Activated T-helper 1 cell treated with Interleukin-2 at 50 U/mL for 16 hours (primary cell): ENCODE results near the gene ATP5PB.
A peak's percentile ranks its signal among the peaks of the same experiment; 100 is the strongest.

Source experiments
- DNase-seq: peaks from one replicate; pipeline ENCODE4 v3.0.0-alpha.2; 2020; ENCODE audit warnings: low read depth

The ATP5PB gene, protein sequence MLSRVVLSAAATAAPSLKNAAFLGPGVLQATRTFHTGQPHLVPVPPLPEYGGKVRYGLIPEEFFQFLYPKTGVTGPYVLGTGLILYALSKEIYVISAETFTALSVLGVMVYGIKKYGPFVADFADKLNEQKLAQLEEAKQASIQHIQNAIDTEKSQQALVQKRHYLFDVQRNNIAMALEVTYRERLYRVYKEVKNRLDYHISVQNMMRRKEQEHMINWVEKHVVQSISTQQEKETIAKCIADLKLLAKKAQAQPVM

DNA sequence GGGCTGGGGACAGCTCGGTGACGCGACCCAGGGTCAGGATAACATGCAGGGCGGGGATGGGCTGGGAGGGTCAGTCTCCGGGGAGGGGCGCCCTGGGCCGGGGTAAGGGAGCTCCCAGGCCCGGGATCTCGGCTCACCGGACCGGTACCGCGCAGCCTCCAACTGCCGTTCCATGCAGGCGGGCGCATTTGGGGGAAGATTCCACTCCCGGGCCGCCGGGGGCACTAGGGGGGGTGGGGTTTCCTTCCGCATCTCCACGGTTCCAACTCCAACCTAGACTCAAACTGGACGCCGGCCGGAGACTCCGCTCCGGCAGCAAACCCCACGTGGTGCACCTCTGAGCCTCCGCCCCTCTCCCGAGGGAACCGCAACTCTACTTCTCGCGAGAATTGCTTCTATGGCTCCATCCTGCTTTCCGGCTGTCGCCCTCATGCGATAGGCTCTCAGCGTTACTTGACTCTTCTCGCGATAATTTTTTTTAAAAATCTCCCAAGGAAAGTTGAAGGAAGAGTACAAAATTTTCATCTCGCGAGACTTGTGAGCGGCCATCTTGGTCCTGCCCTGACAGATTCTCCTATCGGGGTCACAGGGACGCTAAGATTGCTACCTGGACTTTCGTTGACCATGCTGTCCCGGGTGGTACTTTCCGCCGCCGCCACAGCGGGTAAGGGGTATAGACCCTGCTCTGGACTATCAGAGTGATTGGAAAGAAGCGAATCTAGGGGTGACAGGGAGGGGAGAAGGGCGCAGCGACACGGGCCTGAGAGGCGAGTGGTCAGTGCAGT is at the start of gene ATP5PB, which contains the start of gene WDR77:
ATP5PB (plus strand) TSS at position 547 of the 785 bp plus-strand sequence; CDS start at position 625, 78 bp downstream.
WDR77 (minus strand) TSS at position 339 of the 785 bp plus-strand sequence; CDS start at position 252, 87 bp downstream.
- DNase-seq, result peak; percentile 80

DNA sequence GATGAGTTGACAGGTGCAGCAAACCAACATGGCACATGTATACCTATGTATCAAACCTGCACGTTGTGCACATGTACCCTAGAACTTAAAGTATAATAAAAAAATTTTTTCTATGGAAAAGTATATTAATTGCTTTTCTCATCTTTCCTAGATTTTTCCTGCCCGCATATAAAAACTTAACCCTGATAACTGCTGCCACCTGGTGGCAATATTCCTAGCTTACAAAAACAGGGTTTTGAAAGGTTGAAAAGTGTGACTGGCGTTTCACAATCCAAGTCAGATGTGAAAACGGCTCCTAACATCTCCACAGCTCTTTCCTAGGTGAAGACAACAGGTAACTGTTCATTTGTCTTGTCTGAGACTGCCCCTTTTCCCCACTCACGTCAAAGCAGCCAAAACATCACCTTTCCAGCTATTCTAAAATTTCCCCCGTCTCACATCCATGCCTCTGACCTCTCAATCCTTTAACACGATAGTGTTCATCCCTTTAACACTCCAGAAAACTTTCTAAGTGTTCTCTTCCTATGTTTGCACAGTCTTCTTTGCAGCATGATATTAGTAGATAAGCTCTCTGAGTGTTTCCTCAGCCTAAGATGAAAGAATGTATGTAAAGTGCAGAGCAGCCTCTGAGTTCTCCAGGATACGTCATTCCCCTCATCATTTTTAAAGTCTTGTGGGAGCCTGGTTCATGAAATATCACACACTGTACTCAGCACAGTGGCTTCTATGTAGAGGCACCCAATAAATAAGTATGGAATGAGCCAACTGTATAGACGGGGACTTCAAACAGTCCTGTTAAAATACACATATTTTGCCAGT is 49.3 kb upstream of the ATP5PB start:
- DNase-seq, result no peak

DNA sequence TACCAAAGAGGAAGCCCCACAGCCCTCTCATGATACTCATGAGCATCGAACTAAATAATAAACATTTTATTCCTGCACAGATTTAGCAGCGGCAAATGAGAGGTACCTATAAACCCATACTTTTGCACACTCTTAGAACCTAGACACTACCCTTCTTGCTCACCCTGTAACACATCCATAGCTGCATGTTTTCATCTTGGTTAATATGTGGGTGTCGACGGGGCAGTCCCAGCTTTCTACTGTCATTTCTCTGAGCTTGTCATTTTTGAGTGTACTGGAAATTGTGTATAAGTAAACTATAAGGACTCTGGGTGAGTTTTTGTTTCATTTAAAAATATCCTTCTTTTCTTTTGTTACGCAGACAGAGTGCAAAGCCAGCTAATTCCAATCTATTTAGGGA is 47.2 kb upstream of the ATP5PB start:
- DNase-seq, result no peak

DNA sequence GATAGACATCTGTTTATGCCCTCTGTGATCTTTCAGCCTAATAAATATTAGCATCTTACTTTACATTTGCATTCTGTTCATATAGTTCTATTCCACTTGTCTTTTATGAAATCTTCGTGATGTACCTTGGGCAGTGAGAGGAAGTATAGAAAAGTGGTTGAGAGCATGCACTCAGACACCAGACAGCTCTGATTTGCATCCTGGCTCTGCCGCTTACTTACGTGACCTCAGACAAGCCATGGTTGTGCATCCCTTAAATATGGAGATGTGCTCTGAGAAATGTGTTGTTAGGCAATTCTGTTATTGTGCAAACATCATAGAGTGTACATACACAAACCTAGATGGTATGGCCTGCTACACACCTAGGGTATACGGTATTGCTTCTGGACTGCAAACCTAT is 44.7 kb upstream of the ATP5PB start:
- no peak for DNase-seq

DNA sequence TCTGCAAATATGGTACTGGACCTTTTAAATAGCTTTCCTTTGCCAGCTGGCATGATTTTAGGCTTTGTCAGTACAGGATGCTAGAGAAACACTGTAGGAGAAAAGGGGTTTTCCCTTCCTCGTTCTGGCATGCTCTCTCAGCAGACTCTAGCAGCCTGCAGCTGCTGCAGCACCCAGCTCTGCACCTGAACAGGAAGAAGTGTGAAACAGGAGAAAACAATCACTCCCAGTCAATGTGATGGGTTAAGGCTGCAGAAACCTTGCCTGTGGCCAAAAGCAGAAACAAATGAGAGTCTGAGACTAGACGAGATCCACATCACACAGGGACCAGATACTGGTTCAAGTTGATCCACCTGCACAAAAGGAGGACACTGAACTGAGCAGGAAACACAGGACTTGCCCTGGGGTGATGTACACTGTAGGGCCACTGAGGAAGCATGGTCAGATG is 42.9 kb upstream of the ATP5PB start:
- DNase-seq, result peak; percentile 28

DNA sequence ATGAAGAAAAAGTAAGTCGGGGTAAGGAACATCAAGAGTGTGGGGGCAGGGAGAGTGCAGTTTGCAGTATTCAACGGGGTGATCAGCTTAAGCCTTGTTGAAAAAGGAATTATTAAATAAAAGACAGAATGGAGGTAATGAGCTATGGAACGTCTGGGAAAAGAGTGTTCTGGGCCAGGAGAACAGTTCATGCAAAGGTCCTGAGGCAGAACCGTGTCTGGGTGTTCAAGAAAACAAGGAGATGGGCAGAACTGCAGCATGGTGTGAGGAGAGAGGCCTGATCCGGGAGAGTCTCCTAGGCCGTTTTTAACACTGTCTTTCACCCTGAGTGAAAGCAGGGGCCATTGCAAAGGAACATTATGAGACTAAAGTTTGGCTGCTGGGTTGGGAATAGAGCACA is 42.0 kb upstream of the ATP5PB start:
- no peak for DNase-seq

DNA sequence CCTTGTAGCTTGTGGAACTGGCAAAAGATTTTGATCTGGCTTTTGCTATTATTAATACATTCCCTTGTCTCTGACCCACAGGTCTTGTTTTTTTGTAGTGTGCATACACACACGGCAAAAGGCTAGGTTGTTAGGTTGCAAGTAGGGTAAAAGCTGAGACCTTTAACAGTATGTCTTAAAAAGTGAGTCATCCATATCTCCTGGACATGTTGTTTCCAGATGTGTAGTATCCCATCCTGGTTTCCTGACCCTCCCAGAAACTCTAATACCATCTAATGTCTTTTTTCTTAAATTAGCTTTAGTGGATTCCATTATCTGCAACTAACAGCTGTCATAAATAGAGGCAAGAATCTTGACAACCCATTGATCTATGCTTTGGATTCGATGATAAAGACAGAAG is 36.4 kb upstream of the ATP5PB start:
- no peak for DNase-seq

DNA sequence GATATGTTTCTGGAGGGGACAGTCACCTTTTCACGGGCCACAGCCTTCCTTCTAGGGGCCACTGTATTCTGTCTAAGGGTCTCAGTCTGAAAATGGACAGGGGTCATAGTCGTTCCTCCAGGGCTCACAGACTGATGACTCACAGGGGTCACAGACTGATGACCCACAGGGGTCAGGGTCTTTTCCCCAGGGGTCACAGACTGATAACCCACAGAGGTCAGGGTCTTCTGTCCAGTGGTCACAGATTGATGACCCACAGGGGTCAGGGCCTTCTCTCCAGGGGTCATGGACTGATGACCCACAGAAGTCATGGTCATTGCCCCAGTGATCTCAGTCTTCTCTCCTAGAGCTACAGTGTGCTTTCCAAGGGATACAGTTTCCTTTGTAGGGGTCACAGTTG is 34.5 kb upstream of the ATP5PB start:
- no peak for DNase-seq

DNA sequence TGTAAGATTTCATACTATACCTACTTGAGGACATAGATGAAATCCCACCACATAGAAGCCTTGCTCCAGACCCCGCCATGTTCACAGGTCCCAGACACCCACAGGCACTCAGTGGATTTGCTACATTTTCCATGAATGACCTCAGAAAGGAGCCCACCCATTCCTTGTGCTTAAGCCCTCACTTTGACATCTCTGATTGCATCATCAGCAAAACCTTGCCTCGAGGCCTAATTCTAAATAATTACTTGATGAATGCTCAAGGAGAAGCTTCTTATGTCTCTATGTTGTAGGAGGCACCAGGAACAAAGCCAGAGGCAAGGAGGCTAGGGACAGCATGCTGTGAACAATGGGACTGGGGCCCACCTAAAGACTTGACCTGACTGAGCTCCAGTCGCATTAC is 33.8 kb upstream of the ATP5PB start:
- DNase-seq, result no peak

DNA sequence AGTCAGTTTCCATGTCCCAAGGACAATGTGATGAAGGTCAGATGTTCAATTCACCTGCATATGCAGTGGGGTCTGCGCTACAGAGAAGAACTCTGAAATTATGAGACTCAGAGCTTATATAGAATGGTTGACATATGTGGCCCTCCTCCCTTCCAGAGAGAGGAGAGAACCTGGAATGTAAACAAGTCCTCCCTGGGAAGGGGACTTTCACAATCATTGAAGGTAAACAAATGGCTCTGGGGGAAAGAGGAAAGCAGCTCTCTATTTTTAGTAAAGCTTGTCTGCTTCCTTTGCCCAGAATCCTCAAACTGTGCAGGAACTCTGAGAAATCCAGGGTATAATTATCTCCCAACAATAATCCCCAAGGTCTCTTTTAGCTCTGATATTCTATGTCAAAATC is 31.5 kb upstream of the ATP5PB start:
- DNase-seq, result no peak

DNA sequence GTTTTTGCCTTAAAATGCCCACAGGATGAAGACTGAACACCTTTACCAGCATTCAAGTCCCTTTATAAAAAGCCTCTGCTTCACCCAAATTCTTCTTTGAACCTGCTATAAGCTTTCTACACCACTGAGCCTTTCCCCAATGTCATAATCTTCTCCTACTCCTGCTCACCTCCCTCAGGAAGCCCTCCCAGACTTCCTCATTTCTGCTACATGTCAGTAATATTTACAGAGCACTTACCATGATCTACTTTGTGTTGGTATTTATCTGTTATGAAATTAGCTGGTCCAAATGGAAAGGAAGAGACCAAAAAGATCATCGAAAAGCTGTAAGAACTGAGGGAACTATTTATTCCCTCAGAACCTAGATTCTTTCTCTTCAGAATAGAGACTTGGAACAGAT is 30.2 kb upstream of the ATP5PB start:
- no peak for DNase-seq

DNA sequence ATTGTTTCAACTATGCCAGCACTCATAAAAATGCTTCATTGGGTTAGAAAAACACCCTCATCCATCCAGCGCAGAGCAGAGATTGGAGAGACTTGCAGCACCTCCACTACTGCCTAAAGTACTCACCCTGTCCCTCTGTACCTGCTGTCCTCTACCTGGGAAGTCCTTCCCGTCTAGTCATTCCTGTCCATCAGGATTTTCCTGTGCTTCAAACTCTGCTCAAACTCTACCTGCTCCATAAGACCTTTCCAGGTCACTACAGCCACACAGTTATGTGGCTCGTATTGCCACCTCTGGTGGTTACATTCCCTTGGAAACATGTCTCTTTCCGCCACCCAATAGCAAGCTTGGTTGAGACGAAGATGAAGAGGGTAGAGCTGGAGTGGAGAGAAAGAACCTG is 28.9 kb upstream of the ATP5PB start:
- no peak for DNase-seq

DNA sequence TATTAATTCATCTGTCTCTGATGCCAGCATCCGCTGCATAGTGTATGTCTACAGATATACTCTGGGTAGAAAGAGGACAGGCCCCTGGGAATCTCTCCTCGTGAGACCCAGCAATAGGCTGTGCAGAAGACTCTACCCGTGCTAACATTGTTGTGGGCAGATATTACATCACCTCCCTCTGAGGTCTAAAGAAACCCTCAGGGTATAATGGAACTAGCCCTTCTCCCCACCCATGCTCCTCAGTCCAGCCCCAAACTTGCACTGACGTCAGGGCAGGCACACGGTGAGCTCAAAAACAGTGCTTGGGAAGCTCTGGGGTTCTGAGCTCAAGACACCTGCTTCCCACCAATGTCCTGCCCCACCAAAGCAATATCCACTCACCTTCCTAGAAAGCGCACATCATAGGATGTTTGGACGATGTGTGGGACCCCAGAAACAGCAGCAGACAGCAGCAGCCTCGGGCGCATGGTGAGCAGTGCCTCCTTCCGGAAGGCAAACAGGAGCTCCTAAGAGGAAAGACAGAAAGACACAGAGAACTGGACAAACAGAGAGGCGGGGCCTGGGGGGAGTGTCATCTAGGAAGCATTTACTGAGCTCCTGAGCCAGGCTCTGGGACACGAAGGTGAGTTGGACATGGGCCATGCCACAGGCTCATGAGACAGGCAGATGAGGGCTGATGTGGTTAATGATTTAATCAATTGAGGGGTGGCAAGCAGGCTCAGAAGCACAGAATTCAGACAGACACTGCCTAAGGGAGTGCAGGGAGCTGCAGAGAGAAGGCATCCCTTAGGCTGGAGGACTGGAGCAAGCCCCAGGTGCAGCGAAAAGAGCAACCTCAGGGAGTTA is 26.5 kb upstream of the ATP5PB start:
- DNase-seq, result no peak

DNA sequence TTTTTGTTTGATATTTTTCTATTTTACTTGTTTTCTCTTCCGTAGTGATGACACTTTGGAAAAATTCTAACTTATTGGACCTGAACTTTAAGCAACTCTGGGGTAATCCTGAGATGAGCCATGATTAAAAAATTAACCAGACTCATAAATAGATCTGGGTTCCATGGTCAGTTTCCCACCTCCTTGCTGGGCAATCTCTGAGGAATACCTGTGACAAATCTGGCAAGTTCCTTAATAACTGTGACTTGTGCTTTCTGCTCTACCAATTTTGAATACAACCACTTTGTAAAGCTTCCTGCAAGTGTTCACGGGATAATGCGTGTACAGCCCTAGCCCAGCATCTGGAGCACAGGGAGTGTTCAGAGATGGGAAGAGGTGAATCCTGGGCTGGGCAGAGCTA is 25.0 kb upstream of the ATP5PB start:
- DNase-seq, result no peak

DNA sequence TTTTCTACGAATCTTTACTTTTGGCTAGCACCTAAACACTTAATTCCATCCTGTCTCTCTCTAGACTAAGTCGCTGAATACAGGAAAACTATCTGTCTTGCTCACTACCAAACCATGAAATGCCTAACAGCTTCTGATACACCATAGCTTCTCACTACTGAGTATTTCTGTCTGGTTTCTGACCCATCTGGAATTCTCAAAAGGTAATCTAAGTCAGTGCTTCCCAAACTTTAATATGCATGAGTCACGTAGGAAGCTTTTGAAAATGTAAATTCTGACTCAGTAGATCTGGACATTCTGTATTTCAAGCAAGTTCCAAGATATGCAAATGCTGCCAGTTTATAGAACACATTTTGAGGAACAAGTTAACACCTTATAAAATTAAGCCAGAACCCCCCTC is 12.5 kb upstream of the ATP5PB start:
- DNase-seq, result no peak

DNA sequence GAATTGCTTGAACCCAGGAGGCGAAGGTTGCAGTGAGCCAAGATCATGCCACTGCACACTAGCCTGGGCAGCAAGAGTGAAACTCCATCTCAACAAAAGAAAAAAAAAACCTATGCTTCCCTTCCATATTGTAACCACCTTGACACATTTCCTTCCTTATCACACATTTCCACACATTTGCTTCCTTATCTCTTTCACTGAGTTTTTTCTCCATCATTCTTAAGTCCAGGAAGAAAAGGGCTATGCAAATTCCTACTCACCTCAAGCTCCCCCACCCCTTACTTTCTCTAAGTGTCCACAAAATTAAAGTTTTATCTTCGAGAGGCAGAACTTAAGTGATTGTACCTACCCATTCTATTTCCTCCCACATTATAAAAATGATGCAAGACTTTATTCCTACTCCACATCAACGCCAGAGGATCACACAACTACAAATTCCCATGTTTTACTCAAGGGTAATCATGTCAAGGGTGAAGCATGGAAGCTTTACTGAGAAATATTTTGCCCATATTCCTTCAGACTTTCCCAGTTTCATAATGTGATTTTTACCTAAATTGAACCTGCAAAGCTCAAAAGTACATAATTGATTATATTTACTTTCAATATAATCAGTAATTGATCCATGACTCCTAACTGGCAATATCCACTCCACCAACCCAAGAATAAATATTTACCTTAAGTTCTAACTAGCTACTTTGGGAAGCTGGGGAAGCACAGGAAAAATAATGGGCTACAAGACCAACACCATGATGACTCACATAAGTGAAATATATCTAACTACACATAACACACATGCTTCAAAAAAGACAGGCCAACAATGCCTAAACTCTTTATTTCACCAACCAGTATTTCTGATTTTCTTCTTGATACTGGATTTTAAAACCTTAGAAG is 9.6 kb upstream of the ATP5PB start:
- DNase-seq, result no peak

DNA sequence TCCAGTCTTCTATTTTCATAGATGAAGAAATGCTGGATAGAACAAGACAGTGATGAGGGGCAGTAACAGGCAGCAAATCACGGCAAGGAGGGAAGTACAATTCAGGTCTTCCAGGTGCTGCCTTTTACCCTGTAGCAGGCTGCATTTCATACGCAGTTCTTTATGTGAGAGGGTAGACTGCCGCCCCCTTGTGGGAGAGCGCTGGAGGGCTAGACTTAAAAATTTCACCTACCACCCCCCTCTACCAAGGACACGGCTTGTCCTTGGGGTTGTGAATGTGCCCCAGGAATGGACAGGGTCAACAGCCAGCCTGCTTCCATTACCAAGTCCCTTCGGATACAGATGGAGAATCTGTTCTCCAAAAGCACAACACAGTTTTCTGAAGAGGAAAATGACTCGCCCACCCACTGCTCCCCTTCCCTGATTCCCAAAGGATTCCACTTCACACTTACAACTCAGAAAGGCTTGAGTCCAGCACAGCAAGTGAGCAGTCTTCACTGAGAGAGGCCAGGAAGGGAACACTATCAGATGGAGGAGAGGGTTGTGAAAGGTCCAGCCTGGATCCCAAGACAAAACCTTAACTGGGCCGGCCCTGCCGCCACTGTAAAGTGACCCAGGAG is 7.6 kb upstream of the ATP5PB start:
- DNase-seq, result peak; percentile 40

DNA sequence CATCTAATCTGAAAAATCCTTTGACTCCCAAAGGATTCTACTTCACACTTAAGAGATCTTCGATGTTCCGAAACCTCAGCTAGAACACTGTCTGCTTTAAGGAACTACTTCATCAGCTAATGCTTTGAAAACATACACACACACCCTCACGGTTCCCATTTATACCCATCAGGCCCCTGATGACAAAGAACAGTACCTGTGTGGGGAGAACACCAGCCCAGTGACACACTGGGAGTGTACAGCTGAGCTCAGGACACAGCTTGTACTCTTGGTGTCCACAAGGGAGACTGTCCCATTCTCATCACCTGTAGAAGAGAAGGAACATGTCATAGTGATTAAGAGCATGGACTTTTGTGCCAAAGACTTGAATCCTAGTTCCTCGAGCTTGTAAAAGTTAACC is 6.8 kb upstream of the ATP5PB start:
- no peak for DNase-seq

DNA sequence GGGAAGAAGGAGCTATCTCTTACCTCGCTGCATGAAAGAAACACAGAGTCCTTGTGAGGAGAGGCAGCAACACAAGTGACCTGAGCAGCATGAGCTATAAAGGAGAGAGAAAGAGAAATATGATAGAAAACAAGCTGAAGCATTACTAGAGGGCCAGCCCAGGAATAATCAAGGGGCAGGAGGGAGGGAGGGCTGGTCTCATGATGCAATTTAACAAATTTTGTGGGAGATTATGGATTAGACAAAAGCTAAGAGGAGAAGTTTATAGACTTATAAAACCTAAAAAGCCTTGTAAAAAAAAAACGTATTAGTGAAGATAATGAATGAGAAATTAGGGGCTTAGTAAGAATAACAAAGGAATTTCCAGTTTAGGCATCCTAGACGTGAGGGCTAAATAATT is 5.2 kb upstream of the ATP5PB start:
- no peak for DNase-seq

DNA sequence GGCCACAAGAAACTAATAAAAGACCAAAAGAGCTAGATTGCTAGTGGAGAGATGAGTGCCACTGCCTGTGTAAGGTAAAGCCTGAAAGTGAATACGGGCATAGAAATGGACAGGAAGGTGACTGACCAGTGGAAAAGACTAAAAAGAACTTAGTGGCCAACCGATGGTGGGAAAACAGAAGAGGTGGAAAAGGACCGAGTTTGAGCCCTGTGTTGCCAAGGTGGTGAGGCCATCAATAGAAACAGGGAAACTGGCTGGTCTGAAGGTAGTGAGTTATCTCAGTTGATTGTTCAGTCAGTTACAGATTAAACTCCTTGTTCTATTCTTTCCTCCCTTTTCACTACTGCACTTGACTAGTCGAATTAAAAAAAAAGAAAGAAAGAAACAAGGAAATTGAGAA is 2.7 kb upstream of the ATP5PB start:
- no peak for DNase-seq
